ENCODE data around the gene LINGO1.

LINGO1 gene

GRCh38 chr15:77632534-77633133 lies at the start of gene LINGO1:
Gene LINGO1 (minus strand): TSS chr15:77632912. CDS start chr15:77632315, 597 bp downstream.
- DNase-seq (ENCODE audit: low read depth): no peak

- no peak for DNase-seq (ENCODE audit: low read depth)
Observed at GRCh38 chr15:77681362-77681761, 48.6 kb upstream of the LINGO1 start.

- DNase-seq (ENCODE audit: low read depth): no peak
Observed at GRCh38 chr15:77676569-77677375, 44.1 kb upstream of the LINGO1 start.

GRCh38 chr15:77675806-77676415 lies 43.2 kb upstream of the LINGO1 start:
- no peak for DNase-seq (ENCODE audit: low read depth)

GRCh38 chr15:77674327-77674726 lies 41.6 kb upstream of the LINGO1 start:
- DNase-seq (ENCODE audit: low read depth): no peak

GRCh38 chr15:77673866-77674265 lies 41.2 kb upstream of the LINGO1 start:
- no peak for DNase-seq (ENCODE audit: low read depth)

GRCh38 chr15:77672135-77672534 lies 39.4 kb upstream of the LINGO1 start:
- no peak for DNase-seq (ENCODE audit: low read depth)

- DNase-seq (ENCODE audit: low read depth): no peak
Observed at GRCh38 chr15:77671362-77672056, 38.8 kb upstream of the LINGO1 start.

- DNase-seq (ENCODE audit: low read depth): no peak
Observed at GRCh38 chr15:77670558-77671361, 38.0 kb upstream of the LINGO1 start.

- no peak for DNase-seq (ENCODE audit: low read depth)
Observed at GRCh38 chr15:77669896-77670295, 37.2 kb upstream of the LINGO1 start.

GRCh38 chr15:77667338-77668234 lies 34.9 kb upstream of the LINGO1 start:
- no peak for DNase-seq (ENCODE audit: low read depth)

- no peak for DNase-seq (ENCODE audit: low read depth)
Observed at GRCh38 chr15:77666296-77666660, 33.6 kb upstream of the LINGO1 start.

GRCh38 chr15:77665530-77666295 lies 33.0 kb upstream of the LINGO1 start:
- no peak for DNase-seq (ENCODE audit: low read depth)

- no peak for DNase-seq (ENCODE audit: low read depth)
Observed at GRCh38 chr15:77664428-77664827, 31.7 kb upstream of the LINGO1 start.

GRCh38 chr15:77663256-77663655 lies 30.5 kb upstream of the LINGO1 start:
- DNase-seq (ENCODE audit: low read depth): no peak

GRCh38 chr15:77659350-77660321 lies 26.9 kb upstream of the LINGO1 start:
- DNase-seq (ENCODE audit: low read depth): no peak

- DNase-seq (ENCODE audit: low read depth): no peak
Observed at GRCh38 chr15:77658304-77658703, 25.6 kb upstream of the LINGO1 start.

GRCh38 chr15:77657634-77658238 lies 25.0 kb upstream of the LINGO1 start:
- DNase-seq (ENCODE audit: low read depth): no peak

Measured in activated T-helper 9 cell treated with anti-CD3 and anti-CD28 coated beads, Interleukin-2, amount 50 U/mL, for 16 hours (primary cell).